Right atrium auricular region (tissue), 2 donors: ENCODE results near the gene PHB1. TPM values are rescaled to one million over a fixed set of nuclear protein-coding genes. Genes with fewer than 3 reads are reported as not detected.
"Not testable (repeated sequence)": the region's sequence is repeated elsewhere in the genome, so short reads cannot be mapped to it uniquely, and the experiment has no call there.

Experiments used
- DNase-seq: peaks from one replicate; pipeline ENCODE4 v3.0.0-alpha.2; 2019; ENCODE audit warnings: low spot score
- H3K27ac ChIP-seq, 2 donors: fragments of 200-600 bp; sonication (generic); 1 replicate in 1 of 2; 2 replicates in 1 of 2; pipeline ENCODE4 v1.5.1; 2016 to 2019
- H3K27me3 ChIP-seq, 2 donors: fragments of 200-600 bp; sonication (generic); one replicate each; pipeline versions ENCODE4 v1.5.1 to v1.6.0; 2017 to 2019
- H3K36me3 ChIP-seq: fragments of 200-600 bp; sonication (generic); one replicate; pipeline ENCODE4 v1.5.1; 2016
- H3K4me1 ChIP-seq, 2 donors: fragments of 200-600 bp; sonication (generic); one replicate each; pipeline versions ENCODE4 v1.5.1 to v1.6.0; 2017 to 2019
- H3K4me3 ChIP-seq, 2 donors: fragments of 200-600 bp; sonication (generic); 1 replicate in 1 of 2; 2 replicates in 1 of 2; pipeline ENCODE4 v1.5.1; 2017 to 2019; ENCODE audit warnings: mild to moderate bottlenecking in 1 of 2, moderate library complexity in 1 of 2
- H3K9me3 ChIP-seq, 2 donors: fragments of 200-600 bp; sonication (generic); one replicate each; pipeline ENCODE4 v1.5.1; 2019
- total RNA-seq, 2 donors: library from RNA; depleted of rRNA; stranded (reverse); fragments of >200 nt; gene quantifications; one replicate each; pipeline ENCODE4 v1.1.0, GENCODE V29; 2016
- TF ChIP-seq, protein P1 (sequence below), 2 donors: fragments of 200-600 bp; sonication (generic); IDR thresholded peaks; one replicate each; pipeline ENCODE4 v1.5.1; 2019; ENCODE audit warnings: antibody characterized with exemption in 2 of 2

Gene PHB1
- total RNA-seq, 2 donors from 2014 or later: 108 to 123 TPM

DNA sequence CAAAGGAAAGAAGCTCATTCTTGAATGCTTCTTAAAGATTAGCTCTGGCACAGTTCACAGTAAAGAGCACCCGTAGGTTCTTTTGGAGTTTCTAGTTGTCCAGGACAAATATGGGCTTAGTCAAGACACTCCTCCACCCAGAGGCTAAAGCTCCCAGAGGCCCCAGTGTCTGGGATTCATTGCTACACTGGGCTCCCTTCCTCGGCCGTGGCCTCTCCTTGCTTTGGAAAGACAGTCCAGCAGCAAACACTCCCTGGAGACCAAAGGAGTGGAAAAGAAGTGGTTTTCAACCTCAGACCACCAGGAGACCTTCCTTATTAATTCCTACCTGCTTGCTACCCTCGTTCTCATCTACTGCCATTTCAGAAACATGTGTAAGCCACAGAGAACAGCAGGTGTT is 17.1 kb downstream of the PHB1 start:
- TF ChIP-seq, protein P1, sequence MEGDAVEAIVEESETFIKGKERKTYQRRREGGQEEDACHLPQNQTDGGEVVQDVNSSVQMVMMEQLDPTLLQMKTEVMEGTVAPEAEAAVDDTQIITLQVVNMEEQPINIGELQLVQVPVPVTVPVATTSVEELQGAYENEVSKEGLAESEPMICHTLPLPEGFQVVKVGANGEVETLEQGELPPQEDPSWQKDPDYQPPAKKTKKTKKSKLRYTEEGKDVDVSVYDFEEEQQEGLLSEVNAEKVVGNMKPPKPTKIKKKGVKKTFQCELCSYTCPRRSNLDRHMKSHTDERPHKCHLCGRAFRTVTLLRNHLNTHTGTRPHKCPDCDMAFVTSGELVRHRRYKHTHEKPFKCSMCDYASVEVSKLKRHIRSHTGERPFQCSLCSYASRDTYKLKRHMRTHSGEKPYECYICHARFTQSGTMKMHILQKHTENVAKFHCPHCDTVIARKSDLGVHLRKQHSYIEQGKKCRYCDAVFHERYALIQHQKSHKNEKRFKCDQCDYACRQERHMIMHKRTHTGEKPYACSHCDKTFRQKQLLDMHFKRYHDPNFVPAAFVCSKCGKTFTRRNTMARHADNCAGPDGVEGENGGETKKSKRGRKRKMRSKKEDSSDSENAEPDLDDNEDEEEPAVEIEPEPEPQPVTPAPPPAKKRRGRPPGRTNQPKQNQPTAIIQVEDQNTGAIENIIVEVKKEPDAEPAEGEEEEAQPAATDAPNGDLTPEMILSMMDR (IDR thresholded peaks at IDR 0.05): no peak

DNA sequence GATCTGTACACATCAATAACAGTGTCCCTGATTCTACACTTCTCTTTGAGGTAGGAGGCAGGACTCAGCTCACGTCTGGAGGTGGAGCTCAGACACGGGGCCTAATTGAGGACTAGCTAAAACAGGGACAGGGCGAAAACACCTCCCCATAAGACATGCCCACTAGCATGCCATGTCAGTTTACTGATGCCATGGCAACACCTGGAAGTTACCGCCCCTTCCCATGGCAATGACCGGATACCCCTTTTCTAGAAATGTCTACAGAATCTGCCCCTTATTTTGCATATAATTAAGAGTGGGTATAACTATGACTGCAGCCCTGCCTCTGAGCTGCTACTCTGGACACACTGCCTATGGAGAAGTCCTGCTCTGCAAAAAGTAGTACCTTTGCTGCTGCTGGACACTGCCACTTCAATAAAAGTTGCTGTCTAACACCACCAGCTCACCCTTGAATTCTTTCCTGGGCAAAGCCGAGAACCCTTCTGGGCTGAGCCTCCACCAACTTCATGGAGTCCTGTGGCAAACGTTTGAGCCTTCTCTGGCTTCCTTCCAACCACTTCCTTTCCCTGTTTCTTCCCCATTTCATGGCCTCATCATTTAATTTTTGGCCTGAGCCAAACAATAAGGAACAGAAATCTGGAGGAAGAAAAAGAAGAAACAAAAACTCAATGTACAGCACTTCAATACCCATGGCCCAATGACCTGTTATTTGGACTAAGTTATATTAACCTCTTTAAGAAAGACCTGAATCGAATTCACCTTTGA is 21.0 kb downstream of the PHB1 start:
- no peaks in the 10 kb centered on the region for H3K27me3 ChIP-seq
- peaks cover 0 to 14% of the 10 kb centered on the region in 2 donors for H3K4me1 ChIP-seq
- no peak overlapping the region for H3K27ac ChIP-seq
- TF ChIP-seq, protein P1 (IDR thresholded peaks at IDR 0.05): no peak
- no peak overlapping the region for H3K4me3 ChIP-seq
- DNase-seq: no peak
- H3K36me3 ChIP-seq: no peaks in the 10 kb centered on the region
- no peaks in the 10 kb centered on the region for H3K9me3 ChIP-seq

More for the DNA sequence above, 17.1 kb downstream of the PHB1 start:
- no peak overlapping the region for H3K4me3 ChIP-seq
- no peaks in the 10 kb centered on the region for H3K9me3 ChIP-seq
- H3K27ac ChIP-seq: no peak overlapping the region
- no peaks in the 10 kb centered on the region for H3K36me3 ChIP-seq
- no peak for DNase-seq
- H3K4me1 ChIP-seq: peaks cover 0 to 5% of the 10 kb centered on the region in 2 donors
- no peaks in the 10 kb centered on the region for H3K27me3 ChIP-seq

DNA sequence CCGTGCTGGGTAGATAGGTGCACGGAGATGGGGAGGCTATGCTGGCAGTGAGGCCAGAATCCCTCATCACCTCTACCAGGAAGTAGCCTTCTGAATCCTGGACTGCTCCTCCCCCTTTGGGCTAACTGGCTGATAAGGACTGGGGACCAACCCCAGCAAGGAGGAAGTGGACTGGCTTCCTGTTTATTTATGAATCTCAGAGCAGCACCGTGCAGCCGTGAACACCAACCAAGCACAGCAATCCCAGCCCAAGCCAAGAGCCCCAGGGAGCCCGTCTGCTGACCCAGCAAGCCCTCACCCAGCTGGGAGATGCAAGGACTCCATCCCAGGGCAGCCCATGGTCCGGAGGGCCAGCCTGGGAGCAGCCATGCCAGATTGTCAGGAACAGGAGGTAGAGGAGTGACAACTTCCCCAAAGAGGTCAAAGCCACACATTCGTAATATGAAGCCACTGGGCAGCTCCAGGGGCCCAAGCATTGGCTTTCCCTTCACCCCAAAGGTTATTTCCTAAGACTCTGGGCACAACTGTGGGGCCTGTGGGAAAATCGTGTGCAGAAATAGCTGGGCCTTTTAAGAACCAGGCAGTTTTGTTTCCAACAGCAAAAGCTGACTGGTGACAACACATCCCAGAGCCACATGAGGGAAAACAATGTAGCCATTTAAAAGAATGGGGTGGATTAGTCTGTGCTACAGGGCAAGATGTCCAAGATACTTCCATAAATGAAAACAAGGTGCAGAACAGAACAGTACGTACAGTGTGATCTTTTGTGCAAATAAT is 23.9 kb downstream of the PHB1 start:
- Histone ChIP-seq H3K27ac (peak overlapping the region in 1 of 2 donors; percentile 35), H3K4me3 (no peak overlapping the region)
- no peak for DNase-seq

DNA sequence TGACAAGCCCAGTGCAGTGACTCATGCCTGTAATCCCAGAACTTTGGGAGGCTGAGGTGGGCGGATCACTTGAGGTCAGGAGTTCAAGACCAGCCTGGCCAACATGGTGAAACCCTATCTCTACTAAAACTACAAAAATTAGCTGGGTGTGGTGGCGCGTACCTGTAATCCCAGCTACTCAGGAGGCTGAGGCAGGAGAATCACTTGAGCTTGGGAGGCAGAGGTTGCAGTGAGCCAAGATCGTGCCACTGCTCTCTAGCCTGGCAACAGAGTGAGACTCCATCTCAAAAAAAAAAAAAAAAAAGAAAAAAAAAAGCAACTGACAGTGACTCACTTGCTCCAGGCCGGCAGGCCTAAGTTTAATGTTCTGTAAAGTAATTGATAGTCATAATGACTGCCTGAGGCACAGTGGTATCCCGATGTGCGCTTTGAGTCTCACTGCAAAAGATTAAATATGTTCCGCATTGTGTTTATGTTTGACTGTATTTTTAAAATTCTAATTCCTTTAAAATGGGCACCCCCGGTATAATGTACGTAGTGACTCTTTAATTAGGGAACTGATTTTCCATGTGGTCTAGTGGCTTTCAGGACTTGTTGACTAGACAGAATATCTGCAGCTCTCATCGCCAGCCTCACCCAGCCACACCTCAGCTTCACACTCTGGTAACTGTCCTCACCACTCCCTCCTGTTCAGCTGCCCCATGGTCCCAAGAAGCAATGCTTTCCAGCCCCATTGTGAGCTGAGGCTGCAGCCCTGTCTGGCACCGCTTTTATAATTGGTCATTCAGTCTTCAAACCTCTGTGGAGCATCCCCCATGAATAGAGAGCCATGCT is 25.0 kb downstream of the PHB1 start:
- not testable (repeated sequence) for DNase-seq, H3K9me3 ChIP-seq, H3K27me3 ChIP-seq, H3K27ac ChIP-seq, H3K4me3 ChIP-seq, H3K36me3 ChIP-seq
- peaks cover 0 to 12% of the 10 kb centered on the region in 2 donors for H3K4me1 ChIP-seq

More for the DNA sequence above, 23.9 kb downstream of the PHB1 start:
- Histone ChIP-seq H3K9me3 (no peaks in the 10 kb centered on the region), H3K4me1 (peaks cover 0 to 14% of the 10 kb centered on the region in 2 donors), H3K36me3 (no peaks in the 10 kb centered on the region), H3K27me3 (no peaks in the 10 kb centered on the region)
- TF ChIP-seq, protein P1 (IDR thresholded peaks at IDR 0.05): no peak

DNA sequence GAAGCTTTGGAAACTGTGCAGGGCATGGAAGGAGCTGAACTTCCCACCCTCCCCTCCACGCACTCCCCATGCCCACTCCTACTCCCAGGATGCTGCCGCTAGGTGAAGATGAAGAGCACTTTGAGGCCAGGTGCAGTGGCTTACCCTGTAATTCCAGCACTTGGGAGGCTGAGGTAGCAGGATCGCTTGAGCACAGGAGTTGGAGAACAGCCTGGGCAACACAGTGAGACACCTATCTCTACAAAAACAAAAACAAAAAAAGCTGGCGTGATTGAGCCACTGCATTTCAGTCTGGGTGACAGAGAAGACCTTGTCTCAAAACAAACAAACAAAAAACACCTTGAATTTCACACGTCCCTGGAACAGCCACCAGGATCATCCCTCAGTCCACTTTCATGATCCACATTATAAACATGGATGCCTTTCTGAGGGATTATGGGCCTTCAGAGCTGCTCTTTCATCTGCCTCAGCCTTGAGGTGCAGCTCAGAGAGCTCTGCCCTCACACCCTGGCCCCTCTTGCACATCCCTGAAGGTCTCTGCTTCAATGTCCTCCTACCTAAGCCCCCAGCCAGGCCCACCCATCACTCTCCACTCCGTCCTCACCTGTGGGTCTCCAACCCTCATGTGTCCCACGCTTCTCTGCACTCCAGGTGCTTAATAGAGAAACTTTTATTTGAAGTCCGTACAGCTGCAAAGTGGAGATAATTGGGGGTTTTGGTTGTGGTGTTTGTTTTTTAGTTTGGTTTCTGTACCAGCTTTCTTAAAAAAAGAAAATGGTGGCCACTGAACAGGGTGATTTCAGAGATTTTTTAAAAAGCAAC is 25.8 kb downstream of the PHB1 start:
- TF ChIP-seq, protein P1 (IDR thresholded peaks at IDR 0.05): no peak
- H3K27ac ChIP-seq: no peak overlapping the region
- H3K27me3 ChIP-seq: no peaks in the 10 kb centered on the region
- H3K4me1 ChIP-seq: peaks cover 0 to 8% of the 10 kb centered on the region in 2 donors
- no peaks in the 10 kb centered on the region for H3K9me3 ChIP-seq
- H3K36me3 ChIP-seq: no peaks in the 10 kb centered on the region
- no peak overlapping the region for H3K4me3 ChIP-seq
- DNase-seq: no peak
